ENCODE results near the gene GARIN5B. TPM values are rescaled to one million over a fixed set of nuclear protein-coding genes. Genes with fewer than 3 reads are reported as not detected.

GARIN5B gene
- total RNA-seq, 3 donors from 2014 or later, result not detected

GRCh38 chr19:55350620-55351315 is 12.3 kb downstream of the GARIN5B start:
- H3K4me1 ChIP-seq, result peaks cover 0 to 4% of the 10 kb centered on the region in 2 donors
- no peak for DNase-seq (ENCODE audit: low spot score in 2 of 2)
- no peak overlapping the region for H3K4me3 ChIP-seq
- no peaks in the 10 kb centered on the region for H3K9me3 ChIP-seq
- intact Hi-C loops (cut with DNase I; ENCODE audit: low total_unique reads), result no loop called here
- no peak overlapping the region for H3K27ac ChIP-seq
- TF ChIP-seq CTCF (IDR thresholded peaks at IDR 0.05) (no peak), POLR2AphosphoS5 (IDR thresholded peaks at IDR 0.05) (no peak), POLR2A (IDR thresholded peaks at IDR 0.05) (no peak)
- no peaks in the 10 kb centered on the region for H3K36me3 ChIP-seq
- peaks cover 11 to 32% of the 10 kb centered on the region in 2 donors for H3K27me3 ChIP-seq

- TF ChIP-seq POLR2AphosphoS5 (IDR thresholded peaks at IDR 0.05) (no peak), POLR2A (IDR thresholded peaks at IDR 0.05) (no peak), CTCF (IDR thresholded peaks at IDR 0.05) (no peak)
- H3K27me3 ChIP-seq, result peaks cover 11 to 23% of the 10 kb centered on the region in 2 donors
- H3K27ac ChIP-seq, result no peak overlapping the region
- intact Hi-C loops (cut with DNase I; ENCODE audit: low total_unique reads), result no loop called here
- DNase-seq (ENCODE audit: low spot score in 2 of 2), result no peak
- H3K4me3 ChIP-seq, result no peak overlapping the region
- no peaks in the 10 kb centered on the region for H3K36me3 ChIP-seq
- H3K4me1 ChIP-seq, result no peaks in the 10 kb centered on the region
- no peaks in the 10 kb centered on the region for H3K9me3 ChIP-seq
These were observed 14.6 kb downstream of the GARIN5B start for GRCh38 chr19:55348317-55349034.

- no peak for DNase-seq (ENCODE audit: low spot score in 2 of 2)
- Histone ChIP-seq H3K4me3 (no peak overlapping the region), H3K36me3 (no peaks in the 10 kb centered on the region), H3K27me3 (peaks cover 6 to 14% of the 10 kb centered on the region in 2 donors), H3K4me1 (no peaks in the 10 kb centered on the region), H3K9me3 (no peaks in the 10 kb centered on the region), H3K27ac (no peak overlapping the region)
- TF ChIP-seq CTCF (IDR thresholded peaks at IDR 0.05) (no peak), POLR2A (IDR thresholded peaks at IDR 0.05) (no peak), POLR2AphosphoS5 (IDR thresholded peaks at IDR 0.05) (no peak)
- intact Hi-C loops (cut with DNase I; ENCODE audit: low total_unique reads), result no loop called here
These were observed 15.5 kb downstream of the GARIN5B start for GRCh38 chr19:55347442-55348009.

GRCh38 chr19:55346725-55347441 is 16.2 kb downstream of the GARIN5B start:
- Histone ChIP-seq H3K9me3 (no peaks in the 10 kb centered on the region), H3K36me3 (no peaks in the 10 kb centered on the region), H3K4me1 (no peaks in the 10 kb centered on the region), H3K27me3 (peaks cover 0 to 8% of the 10 kb centered on the region in 2 donors), H3K4me3 (no peak overlapping the region), H3K27ac (peak overlapping the region in 1 of 2 donors; percentile 58)
- no peak for TF ChIP-seq POLR2A (IDR thresholded peaks at IDR 0.05)
- no peak for TF ChIP-seq POLR2AphosphoS5 (IDR thresholded peaks at IDR 0.05)
- TF ChIP-seq CTCF (IDR thresholded peaks at IDR 0.05), result no peak
- intact Hi-C loops (cut with DNase I; ENCODE audit: low total_unique reads), result no loop called here
- DNase-seq (ENCODE audit: low spot score in 2 of 2), result no peak
